ENCODE data around the gene ANKRD39.
"Not testable (repeated sequence)": the region's sequence is repeated elsewhere in the genome, so short reads cannot be mapped to it uniquely, and the experiment has no call there.

The ANKRD39 gene

GRCh38 chr2:96873651-96874096 is 15.9 kb upstream of the ANKRD39 start:
- in situ Hi-C loops (cut with HindIII; ENCODE audit: low sequenced_read_pairs): no loop called here

- in situ Hi-C loops (cut with HindIII; ENCODE audit: low sequenced_read_pairs): no loop called here
Measured at GRCh38 chr2:96872591-96873349, 15.0 kb upstream of the ANKRD39 start.

- in situ Hi-C loops (cut with HindIII; ENCODE audit: low sequenced_read_pairs): no loop called here
Measured at GRCh38 chr2:96870626-96871255, 12.9 kb upstream of the ANKRD39 start.

DNA sequence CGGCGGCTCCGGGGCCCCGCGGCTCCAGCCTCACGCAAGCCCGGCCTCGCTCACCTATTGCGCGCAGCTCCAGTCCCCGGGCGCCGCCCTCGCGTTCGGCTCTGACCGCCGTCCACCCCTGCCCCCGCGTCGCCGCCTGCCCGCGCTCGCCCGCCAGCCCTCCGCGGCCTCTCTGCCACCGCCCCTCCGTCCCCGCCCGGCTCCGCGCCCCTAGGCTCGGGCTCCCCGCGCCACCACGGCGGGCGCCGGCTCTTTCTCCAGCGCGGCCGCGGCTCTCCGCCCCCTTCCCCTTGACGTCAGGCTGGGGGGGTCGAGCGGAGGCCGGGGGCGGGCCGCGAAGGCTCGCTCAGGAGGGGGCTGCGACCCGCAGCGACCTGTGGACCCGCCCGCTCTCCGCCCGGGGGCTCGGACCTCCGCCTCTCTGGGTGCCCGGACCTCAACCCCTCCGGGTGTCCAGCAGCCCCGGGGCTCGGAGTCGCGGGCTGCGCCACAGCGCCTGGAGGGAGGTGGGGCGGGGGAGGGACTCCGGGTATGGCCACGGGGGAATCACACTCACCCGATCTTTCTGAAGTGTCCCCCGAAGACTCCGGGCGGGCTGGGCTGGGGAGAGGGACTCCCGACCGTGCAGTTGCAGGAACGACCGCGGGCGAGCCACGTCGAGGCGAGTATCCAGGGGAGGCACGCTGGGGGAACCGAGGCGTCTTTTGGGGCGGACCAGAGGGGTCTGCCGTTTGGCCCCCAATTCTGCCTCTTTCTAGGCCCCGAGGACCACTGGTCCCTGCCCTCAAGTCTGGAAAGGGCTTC is 12.2 kb upstream of the ANKRD39 start, which contains the start of gene SEMA4C:
TSS of gene SEMA4C (minus strand) at position 259 of the 804 bp plus-strand sequence. CDS start 2,194 bp downstream, outside the sequence.
- in situ Hi-C loops (cut with HindIII; ENCODE audit: low sequenced_read_pairs): no loop called here

GRCh38 chr2:96869281-96869821 is 11.5 kb upstream of the ANKRD39 start:
- in situ Hi-C loops (cut with HindIII; ENCODE audit: low sequenced_read_pairs): no loop called here

- in situ Hi-C loops (cut with HindIII; ENCODE audit: low sequenced_read_pairs): no loop called here
Measured at GRCh38 chr2:96868555-96869280, 10.9 kb upstream of the ANKRD39 start.

DNA sequence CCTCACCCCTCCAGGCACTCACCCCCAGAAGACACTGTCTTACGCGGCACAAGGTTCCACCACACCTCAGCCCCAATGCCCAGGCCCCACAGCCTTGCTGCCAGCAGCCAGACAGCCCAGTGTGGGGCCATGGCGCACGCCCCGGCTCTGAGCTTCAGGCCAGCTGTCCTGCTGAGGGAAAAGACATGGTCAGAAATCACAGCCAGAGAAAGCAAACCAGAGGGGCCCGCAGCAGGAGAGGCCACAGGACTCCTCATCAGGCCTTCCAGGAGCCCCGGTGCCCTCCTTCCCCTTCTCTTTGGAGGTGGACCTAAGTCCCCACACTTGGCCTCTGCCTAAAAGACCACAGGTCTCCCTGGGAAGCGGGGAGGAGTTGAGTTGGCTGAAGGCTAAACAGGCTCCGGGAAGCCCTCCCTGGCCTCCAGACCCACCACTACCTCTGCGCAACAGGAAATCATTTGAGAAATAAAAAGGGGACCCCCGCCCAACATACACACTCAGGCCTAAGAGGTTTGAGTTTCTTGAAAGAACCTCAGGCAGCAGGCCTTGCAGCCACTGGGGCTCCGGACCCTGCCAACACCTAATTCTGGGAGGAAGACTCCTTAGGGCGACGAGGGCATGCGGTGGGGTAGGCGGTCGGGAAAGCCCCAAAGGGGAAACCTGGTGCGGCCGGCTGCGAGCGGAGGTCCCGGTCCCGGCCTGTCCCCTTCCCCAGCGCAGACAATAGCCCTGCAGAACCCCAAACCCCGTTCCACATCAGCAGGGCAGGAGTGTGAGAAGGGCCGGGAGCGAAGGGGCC is 10.1 kb upstream of the ANKRD39 start:
- in situ Hi-C loops (cut with HindIII; ENCODE audit: low sequenced_read_pairs): no loop called here

- in situ Hi-C loops (cut with HindIII; ENCODE audit: low sequenced_read_pairs): no loop called here
Measured at GRCh38 chr2:96866986-96867755, 9.4 kb upstream of the ANKRD39 start.

GRCh38 chr2:96866586-96866985 is 8.8 kb upstream of the ANKRD39 start:
- in situ Hi-C loops (cut with HindIII; ENCODE audit: low sequenced_read_pairs): no loop called here

GRCh38 chr2:96866149-96866548 is 8.3 kb upstream of the ANKRD39 start:
- in situ Hi-C loops (cut with HindIII; ENCODE audit: low sequenced_read_pairs): no loop called here

DNA sequence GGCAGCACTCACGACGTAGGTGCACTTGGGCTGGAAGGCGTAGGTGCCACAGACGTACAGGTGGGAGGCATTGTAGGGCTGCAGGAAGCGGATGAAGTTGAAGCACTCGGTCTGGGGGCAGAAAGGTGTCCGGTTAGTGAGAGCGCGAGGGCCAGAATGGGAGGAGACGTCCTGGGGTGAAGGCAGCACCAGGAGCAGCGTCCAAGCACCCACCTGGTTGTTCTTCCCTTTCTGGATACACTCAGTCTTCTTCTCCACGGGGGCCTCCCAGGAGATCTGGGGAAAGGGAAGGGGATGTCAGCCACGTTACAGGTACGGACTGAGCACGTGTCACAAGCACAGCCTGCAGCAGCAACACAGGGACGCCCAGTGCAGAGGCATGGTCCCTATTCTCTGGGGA is 7.8 kb upstream of the ANKRD39 start:
- in situ Hi-C loops (cut with HindIII; ENCODE audit: low sequenced_read_pairs): no loop called here

GRCh38 chr2:96864343-96865091 is 6.7 kb upstream of the ANKRD39 start:
- in situ Hi-C loops (cut with HindIII; ENCODE audit: low sequenced_read_pairs): no loop called here

- in situ Hi-C loops (cut with HindIII; ENCODE audit: low sequenced_read_pairs): no loop called here
Measured at GRCh38 chr2:96863575-96864342, 5.9 kb upstream of the ANKRD39 start.

GRCh38 chr2:96863056-96863455 is 5.2 kb upstream of the ANKRD39 start:
- in situ Hi-C loops (cut with HindIII; ENCODE audit: low sequenced_read_pairs): not testable (repeated sequence)

GRCh38 chr2:96861074-96861473 is 3.3 kb upstream of the ANKRD39 start:
- in situ Hi-C loops (cut with HindIII; ENCODE audit: low sequenced_read_pairs): no loop called here

- in situ Hi-C loops (cut with HindIII; ENCODE audit: low sequenced_read_pairs): no loop called here
Measured at GRCh38 chr2:96860065-96861029, 2.5 kb upstream of the ANKRD39 start.

Measured in endothelial cell of hepatic sinusoid (primary cell).